Suprapubic skin (tissue), 4 donors: ENCODE results near the gene MLST8. TPM values are rescaled to one million over a fixed set of nuclear protein-coding genes. Genes with fewer than 3 reads are reported as not detected.

Experiments used
- DNase-seq, 2 donors: peaks; one replicate each; pipeline ENCODE4 v3.0.0-alpha.2; 2019; ENCODE audit warnings: low spot score in 2 of 2
- H3K27ac ChIP-seq: fragments of 200-600 bp; sonication (generic); one replicate; pipeline ENCODE4 v1.5.1; 2019
- H3K27me3 ChIP-seq: fragments of 200-600 bp; sonication (generic); one replicate; pipeline ENCODE4 v1.5.1; 2019
- H3K36me3 ChIP-seq: fragments of 200-600 bp; sonication (generic); one replicate; pipeline ENCODE4 v1.5.1; 2019
- H3K4me1 ChIP-seq: fragments of 200-600 bp; sonication (generic); one replicate; pipeline ENCODE4 v1.5.1; 2019
- H3K4me3 ChIP-seq: fragments of 200-600 bp; sonication (generic); one replicate; pipeline ENCODE4 v1.5.1; 2019; ENCODE audit warnings: mild to moderate bottlenecking
- H3K9me3 ChIP-seq: fragments of 200-600 bp; sonication (generic); one replicate; pipeline ENCODE4 v1.5.1; 2019
- EP300 ChIP-seq: sonication (generic); formaldehyde crosslinking; IDR thresholded peaks from one replicate; pipeline ENCODE4 v1.6.1; 2017; ENCODE audit warnings: antibody characterized with exemption
- POLR2A ChIP-seq, 2 donors: fragments of 450-650 bp; IDR thresholded peaks; one replicate each; pipeline ENCODE4 v1.6.1; 2017; ENCODE audit warnings: antibody characterized with exemption in 2 of 2, mild to moderate bottlenecking in 2 of 2, moderate library complexity in 2 of 2
- POLR2AphosphoS5 ChIP-seq, 3 donors: sonication (generic); formaldehyde crosslinking; IDR thresholded peaks; one replicate each; pipeline ENCODE4 v1.6.1; 2017; ENCODE audit warnings: antibody characterized with exemption in 3 of 3
- WGBS: methylation state at CpG from one replicate; pipeline ENCODE4 v1.1.5; 2018; 5-methylcytosine and 5-hydroxymethylcytosine counted together
- total RNA-seq, 4 donors: library from RNA; depleted of rRNA; stranded (reverse); fragments of >200 nt; gene quantifications; one replicate each; pipeline ENCODE4 v1.1.0, GENCODE V29; 2016
- TF ChIP-seq, protein P1 (sequence below), 2 donors: fragments of 200-600 bp in 1 of 2; fragments of 450-650 bp in 1 of 2; sonication (generic) in 1 of 2; IDR thresholded peaks; one replicate each; pipeline ENCODE4 v1.5.1; 2016 to 2019; ENCODE audit warnings: antibody characterized with exemption in 2 of 2, mild to moderate bottlenecking in 1 of 2, moderate library complexity in 1 of 2

Gene MLST8
- total RNA-seq, 4 donors from 2014 or later = 52.3 to 69.5 (median 55.1) TPM

- no peak for DNase-seq
- 81% methylated on average over 17 of the region's 17 CpGs for WGBS
- H3K9me3 ChIP-seq = no peaks in the 10 kb centered on the region
- no peaks in the 10 kb centered on the region for H3K27me3 ChIP-seq
- TF ChIP-seq EP300 (no peak), POLR2A (IDR thresholded peaks at IDR 0.05) (no peak), POLR2AphosphoS5 (IDR thresholded peaks at IDR 0.05) (no peak)
- TF ChIP-seq, protein P1, sequence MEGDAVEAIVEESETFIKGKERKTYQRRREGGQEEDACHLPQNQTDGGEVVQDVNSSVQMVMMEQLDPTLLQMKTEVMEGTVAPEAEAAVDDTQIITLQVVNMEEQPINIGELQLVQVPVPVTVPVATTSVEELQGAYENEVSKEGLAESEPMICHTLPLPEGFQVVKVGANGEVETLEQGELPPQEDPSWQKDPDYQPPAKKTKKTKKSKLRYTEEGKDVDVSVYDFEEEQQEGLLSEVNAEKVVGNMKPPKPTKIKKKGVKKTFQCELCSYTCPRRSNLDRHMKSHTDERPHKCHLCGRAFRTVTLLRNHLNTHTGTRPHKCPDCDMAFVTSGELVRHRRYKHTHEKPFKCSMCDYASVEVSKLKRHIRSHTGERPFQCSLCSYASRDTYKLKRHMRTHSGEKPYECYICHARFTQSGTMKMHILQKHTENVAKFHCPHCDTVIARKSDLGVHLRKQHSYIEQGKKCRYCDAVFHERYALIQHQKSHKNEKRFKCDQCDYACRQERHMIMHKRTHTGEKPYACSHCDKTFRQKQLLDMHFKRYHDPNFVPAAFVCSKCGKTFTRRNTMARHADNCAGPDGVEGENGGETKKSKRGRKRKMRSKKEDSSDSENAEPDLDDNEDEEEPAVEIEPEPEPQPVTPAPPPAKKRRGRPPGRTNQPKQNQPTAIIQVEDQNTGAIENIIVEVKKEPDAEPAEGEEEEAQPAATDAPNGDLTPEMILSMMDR (IDR thresholded peaks at IDR 0.05) = no peak
- H3K36me3 ChIP-seq = no peaks in the 10 kb centered on the region
- peaks cover 17% of the 10 kb centered on the region for H3K4me1 ChIP-seq
- no peak overlapping the region for H3K27ac ChIP-seq
- no peak overlapping the region for H3K4me3 ChIP-seq
Observed at GRCh38 chr16:2187212-2187611, 18.0 kb upstream of the MLST8 start.

GRCh38 chr16:2188395-2188794 lies 16.9 kb upstream of the MLST8 start:
- no peak overlapping the region for H3K4me3 ChIP-seq
- WGBS = 100% methylated on average over 5 of the region's 8 CpGs
- TF ChIP-seq POLR2A (IDR thresholded peaks at IDR 0.05) = no peak
- TF ChIP-seq, protein P1 (IDR thresholded peaks at IDR 0.05) = no peak
- no peak for TF ChIP-seq EP300
- no peak for DNase-seq
- peaks cover 17% of the 10 kb centered on the region for H3K4me1 ChIP-seq
- no peak overlapping the region for H3K27ac ChIP-seq
- no peaks in the 10 kb centered on the region for H3K9me3 ChIP-seq
- H3K27me3 ChIP-seq = peaks cover under 1% of the 10 kb centered on the region
- no peaks in the 10 kb centered on the region for H3K36me3 ChIP-seq

GRCh38 chr16:2189252-2189893 lies 15.9 kb upstream of the MLST8 start:
- no peaks in the 10 kb centered on the region for H3K9me3 ChIP-seq
- no peak overlapping the region for H3K4me3 ChIP-seq
- no CpG with 5 or more reads among the region's 25 CpGs for WGBS
- no peaks in the 10 kb centered on the region for H3K36me3 ChIP-seq
- DNase-seq = no peak
- TF ChIP-seq, protein P1 (IDR thresholded peaks at IDR 0.05) = no peak
- TF ChIP-seq POLR2A (IDR thresholded peaks at IDR 0.05) (no peak), POLR2AphosphoS5 (IDR thresholded peaks at IDR 0.05) (no peak), EP300 (no peak)
- peaks cover 7% of the 10 kb centered on the region for H3K27me3 ChIP-seq
- H3K27ac ChIP-seq = no peak overlapping the region
- peaks cover 21% of the 10 kb centered on the region for H3K4me1 ChIP-seq

GRCh38 chr16:2190002-2190658 lies 15.1 kb upstream of the MLST8 start:
- no peak overlapping the region for H3K27ac ChIP-seq
- WGBS = 65% methylated on average over 23 of the region's 24 CpGs
- no peaks in the 10 kb centered on the region for H3K36me3 ChIP-seq
- TF ChIP-seq EP300 (no peak), POLR2A (IDR thresholded peaks at IDR 0.05) (no peak), POLR2AphosphoS5 (IDR thresholded peaks at IDR 0.05) (no peak)
- TF ChIP-seq, protein P1 (IDR thresholded peaks at IDR 0.05) = no peak
- H3K4me3 ChIP-seq = no peak overlapping the region
- peaks cover 15% of the 10 kb centered on the region for H3K27me3 ChIP-seq
- no peak for DNase-seq
- H3K9me3 ChIP-seq = no peaks in the 10 kb centered on the region
- H3K4me1 ChIP-seq = peaks cover 25% of the 10 kb centered on the region

DNA sequence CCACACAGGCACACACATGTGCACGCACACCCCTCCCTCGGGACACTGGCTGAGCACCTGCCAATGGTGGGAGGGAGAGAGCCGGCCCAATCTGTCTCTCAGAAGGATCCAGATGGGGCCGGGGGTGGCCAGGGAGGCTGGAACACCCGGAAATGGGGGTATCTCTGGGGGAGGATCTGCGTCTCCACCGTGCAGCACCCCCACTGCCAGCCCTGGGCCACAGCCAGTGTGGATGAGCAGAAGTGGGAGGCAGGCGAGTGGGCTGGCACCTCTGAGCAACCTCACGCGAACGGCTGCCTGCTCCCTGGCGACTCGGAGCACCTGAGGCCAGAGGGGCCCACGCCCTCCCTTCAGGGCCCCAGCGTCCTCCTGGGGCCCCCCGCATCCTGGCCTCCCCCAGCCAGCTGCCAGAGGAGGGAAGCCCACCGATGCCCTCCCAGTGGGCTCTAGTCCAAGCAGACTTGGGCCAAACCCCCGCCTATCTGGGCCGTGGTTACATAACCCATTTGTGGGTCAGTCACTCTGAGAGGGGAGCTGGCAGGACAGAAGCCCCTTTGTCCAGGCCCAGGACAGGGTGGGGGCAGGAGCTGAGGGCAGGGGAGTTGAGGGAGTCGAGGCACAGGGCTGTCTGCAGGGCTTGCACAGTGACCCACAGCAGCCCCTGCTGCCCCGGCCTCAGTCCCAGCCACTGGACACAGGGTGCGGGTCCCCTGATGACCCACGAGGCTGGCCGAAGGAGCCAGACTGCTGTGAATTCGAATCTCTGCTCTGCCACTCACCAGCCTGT lies 14.4 kb upstream of the MLST8 start:
- Histone ChIP-seq H3K36me3 (no peaks in the 10 kb centered on the region), H3K9me3 (no peaks in the 10 kb centered on the region), H3K4me1 (peaks cover 33% of the 10 kb centered on the region), H3K27ac (no peak overlapping the region), H3K4me3 (no peak overlapping the region), H3K27me3 (peaks cover 22% of the 10 kb centered on the region)
- TF ChIP-seq, protein P1 (IDR thresholded peaks at IDR 0.05) = no peak
- TF ChIP-seq POLR2A (IDR thresholded peaks at IDR 0.05) = no peak
- TF ChIP-seq POLR2AphosphoS5 (IDR thresholded peaks at IDR 0.05) = no peak
- no peak for TF ChIP-seq EP300
- DNase-seq = no peak
- 69% methylated on average over 11 of the region's 25 CpGs for WGBS
